HFF-Myc (cell line): ENCODE measurements around the gene SUGP2.

ENCODE experiments used
- DNase-seq: peaks from one replicate; pipeline ENCODE4 v3.0.0-alpha.2; 2011; ENCODE audit warnings: low read depth; ENCODE audit errors: extremely low read depth
- H3K4me3 ChIP-seq: replicated peaks from 2 replicates; pipeline ENCODE4 v1.5.1; 2011; ENCODE audit warnings: low read depth, mild to moderate bottlenecking, control low read depth, low read length
- CTCF ChIP-seq: IDR thresholded peaks from 2 replicates; pipeline ENCODE4 v1.5.1; 2012; ENCODE audit warnings: mild to moderate bottlenecking, low read depth, low read length, control low read depth; ENCODE audit errors: missing control alignments

SUGP2 gene

GRCh38 chr19:19004144-19004543 is 29.2 kb downstream of the SUGP2 start:
- H3K4me3 ChIP-seq, result no peak overlapping the region
- TF ChIP-seq CTCF, result no peak
- no peak for DNase-seq

GRCh38 chr19:18999896-19000620 is 33.3 kb downstream of the SUGP2 start:
- DNase-seq, result no peak
- peak; percentile 45 for TF ChIP-seq CTCF

GRCh38 chr19:18999016-18999758 is 34.1 kb downstream of the SUGP2 start:
- DNase-seq, result no peak
- no peak for TF ChIP-seq CTCF
- H3K4me3 ChIP-seq, result no peak overlapping the region

More at GRCh38 chr19:18999896-19000620, 33.3 kb downstream of the SUGP2 start:
- H3K4me3 ChIP-seq, result no peak overlapping the region

- H3K4me3 ChIP-seq, result no peak overlapping the region
- no peak for TF ChIP-seq CTCF
- no peak for DNase-seq
Observed at GRCh38 chr19:18998276-18998675, 35.0 kb downstream of the SUGP2 start.

- DNase-seq, result no peak
- no peak for TF ChIP-seq CTCF
- H3K4me3 ChIP-seq, result no peak overlapping the region
Observed at GRCh38 chr19:18996796-18997394, 36.4 kb downstream of the SUGP2 start.

- H3K4me3 ChIP-seq, result no peak overlapping the region
- TF ChIP-seq CTCF, result no peak
- DNase-seq, result no peak
Observed at GRCh38 chr19:18996351-18996750, 37.0 kb downstream of the SUGP2 start.
